MM.1S (cell line): ENCODE results near the gene LMAN2L.

Experiments used
- DNase-seq: peaks from one replicate; pipeline ENCODE4 v3.0.0-alpha.2; 2015
- H2AFZ ChIP-seq: fragments of 300-600 bp; sonication (generic); 2 replicates; pipeline ENCODE4 v1.6.0; 2016; ENCODE audit warnings: antibody characterized with exemption, low read length
- H3F3A ChIP-seq: fragments of 300-600 bp; sonication (generic); 2 replicates; pipeline ENCODE4 v1.6.1; 2016; ENCODE audit warnings: mild to moderate bottlenecking, antibody characterized with exemption, low read length, moderate library complexity, mixed read lengths; ENCODE audit not compliant: insufficient read depth
- H3K27ac ChIP-seq: fragments of 300-600 bp; sonication (generic); 2 replicates; pipeline ENCODE4 v1.5.1; 2016; ENCODE audit warnings: mild to moderate bottlenecking, low read length
- H3K27me3 ChIP-seq: fragments of 300-600 bp; sonication (generic); replicated peaks from 2 replicates; pipeline ENCODE4 v1.6.0; 2016; ENCODE audit warnings: low read length; ENCODE audit not compliant: insufficient read depth
- H3K36me3 ChIP-seq: fragments of 300-600 bp; sonication (generic); replicated peaks from 2 replicates; pipeline ENCODE4 v1.6.1; 2016; ENCODE audit warnings: mild to moderate bottlenecking, low read length, mixed read lengths; ENCODE audit not compliant: insufficient read depth
- H3K4me1 ChIP-seq: fragments of 300-600 bp; sonication (generic); 2 replicates; pipeline ENCODE4 v1.6.1; 2016; ENCODE audit warnings: low read length, mixed read lengths
- H3K4me2 ChIP-seq: fragments of 300-600 bp; sonication (generic); 2 replicates; pipeline ENCODE4 v1.6.0; 2016; ENCODE audit warnings: low read depth, low read length
- H3K4me3 ChIP-seq: fragments of 300-600 bp; sonication (generic); 2 replicates; pipeline ENCODE4 v1.5.1; 2016; ENCODE audit warnings: low read length, mixed read lengths
- H3K79me2 ChIP-seq: fragments of 300-600 bp; sonication (generic); 2 replicates; pipeline ENCODE4 v1.6.1; 2016; ENCODE audit warnings: mixed run types, low read length, mixed read lengths
- H3K9ac ChIP-seq: fragments of 300-600 bp; sonication (generic); 2 replicates; pipeline ENCODE4 v1.6.1; 2016; ENCODE audit warnings: low read length, mixed read lengths
- H3K9me2 ChIP-seq: fragments of 300-600 bp; sonication (generic); replicated peaks from 2 replicates; pipeline ENCODE4 v1.6.1; 2016; ENCODE audit warnings: mild to moderate bottlenecking, low read length, mixed read lengths; ENCODE audit not compliant: insufficient read depth
- H3K9me3 ChIP-seq: fragments of 300-600 bp; sonication (generic); replicated peaks from 2 replicates; pipeline ENCODE4 v1.6.1; 2016; ENCODE audit warnings: mild to moderate bottlenecking, low read length, mixed read lengths; ENCODE audit not compliant: insufficient read depth
- H4K20me1 ChIP-seq: fragments of 300-600 bp; sonication (generic); 2 replicates; pipeline ENCODE4 v1.6.1; 2016; ENCODE audit warnings: mild to moderate bottlenecking, low read length, moderate library complexity, mixed read lengths; ENCODE audit not compliant: insufficient read depth
- EZH2 ChIP-seq: fragments of 300-600 bp; sonication (generic); optimal IDR thresholded peaks from 2 replicates; pipeline ENCODE3; 2017; ENCODE audit warnings: low read depth, mild to moderate bottlenecking, antibody characterized with exemption, low read length, mixed read lengths
- EZH2phosphoT487 ChIP-seq: fragments of 300-600 bp; sonication (generic); IDR thresholded peaks from 2 replicates; pipeline ENCODE4 v1.6.1; 2018; ENCODE audit warnings: antibody characterized with exemption, low read length
- TF ChIP-seq, protein P1 (sequence below): fragments of 300-600 bp; sonication (generic); IDR thresholded peaks from 2 replicates; pipeline ENCODE4 v1.5.1; 2016; ENCODE audit warnings: antibody characterized with exemption, low read length, mixed read lengths

The LMAN2L gene

DNA sequence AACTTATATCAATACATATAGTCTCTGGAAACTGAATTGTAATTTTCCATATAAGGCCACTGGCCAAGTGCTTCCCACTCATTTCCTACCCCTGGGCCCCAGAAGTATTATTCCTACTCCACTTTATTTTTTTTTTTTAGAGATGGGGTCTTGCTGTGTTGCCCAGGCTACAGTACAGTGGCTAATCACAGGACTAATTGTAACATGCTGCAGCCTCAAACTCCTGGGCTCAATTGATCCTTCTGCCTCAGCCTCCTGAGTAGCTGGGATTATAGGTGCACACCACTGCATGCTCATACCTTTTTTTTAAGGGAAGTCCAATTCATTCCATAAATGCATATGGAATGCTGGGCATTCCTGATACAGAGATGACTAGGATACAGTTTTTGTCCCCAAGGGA, 14.5 kb upstream of the LMAN2L start:
- no peak overlapping the region for H3K27ac ChIP-seq
- H3K4me1 ChIP-seq: no peaks in the 10 kb centered on the region
- DNase-seq: no peak
- TF ChIP-seq, protein P1, sequence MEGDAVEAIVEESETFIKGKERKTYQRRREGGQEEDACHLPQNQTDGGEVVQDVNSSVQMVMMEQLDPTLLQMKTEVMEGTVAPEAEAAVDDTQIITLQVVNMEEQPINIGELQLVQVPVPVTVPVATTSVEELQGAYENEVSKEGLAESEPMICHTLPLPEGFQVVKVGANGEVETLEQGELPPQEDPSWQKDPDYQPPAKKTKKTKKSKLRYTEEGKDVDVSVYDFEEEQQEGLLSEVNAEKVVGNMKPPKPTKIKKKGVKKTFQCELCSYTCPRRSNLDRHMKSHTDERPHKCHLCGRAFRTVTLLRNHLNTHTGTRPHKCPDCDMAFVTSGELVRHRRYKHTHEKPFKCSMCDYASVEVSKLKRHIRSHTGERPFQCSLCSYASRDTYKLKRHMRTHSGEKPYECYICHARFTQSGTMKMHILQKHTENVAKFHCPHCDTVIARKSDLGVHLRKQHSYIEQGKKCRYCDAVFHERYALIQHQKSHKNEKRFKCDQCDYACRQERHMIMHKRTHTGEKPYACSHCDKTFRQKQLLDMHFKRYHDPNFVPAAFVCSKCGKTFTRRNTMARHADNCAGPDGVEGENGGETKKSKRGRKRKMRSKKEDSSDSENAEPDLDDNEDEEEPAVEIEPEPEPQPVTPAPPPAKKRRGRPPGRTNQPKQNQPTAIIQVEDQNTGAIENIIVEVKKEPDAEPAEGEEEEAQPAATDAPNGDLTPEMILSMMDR: no peak
- no peak for TF ChIP-seq EZH2phosphoT487
- TF ChIP-seq EZH2: no peak
- no peaks in the 10 kb centered on the region for H3K9me3 ChIP-seq
- H3K79me2 ChIP-seq: no peaks in the 10 kb centered on the region
- H3K4me3 ChIP-seq: no peak overlapping the region
- no peak overlapping the region for H2AFZ ChIP-seq
- no peaks in the 10 kb centered on the region for H3F3A ChIP-seq
- H3K36me3 ChIP-seq: no peaks in the 10 kb centered on the region
- no peaks in the 10 kb centered on the region for H3K9me2 ChIP-seq
- H3K4me2 ChIP-seq: no peak overlapping the region
- H3K9ac ChIP-seq: no peak overlapping the region
- no peaks in the 10 kb centered on the region for H4K20me1 ChIP-seq
- H3K27me3 ChIP-seq: no peaks in the 10 kb centered on the region

DNA sequence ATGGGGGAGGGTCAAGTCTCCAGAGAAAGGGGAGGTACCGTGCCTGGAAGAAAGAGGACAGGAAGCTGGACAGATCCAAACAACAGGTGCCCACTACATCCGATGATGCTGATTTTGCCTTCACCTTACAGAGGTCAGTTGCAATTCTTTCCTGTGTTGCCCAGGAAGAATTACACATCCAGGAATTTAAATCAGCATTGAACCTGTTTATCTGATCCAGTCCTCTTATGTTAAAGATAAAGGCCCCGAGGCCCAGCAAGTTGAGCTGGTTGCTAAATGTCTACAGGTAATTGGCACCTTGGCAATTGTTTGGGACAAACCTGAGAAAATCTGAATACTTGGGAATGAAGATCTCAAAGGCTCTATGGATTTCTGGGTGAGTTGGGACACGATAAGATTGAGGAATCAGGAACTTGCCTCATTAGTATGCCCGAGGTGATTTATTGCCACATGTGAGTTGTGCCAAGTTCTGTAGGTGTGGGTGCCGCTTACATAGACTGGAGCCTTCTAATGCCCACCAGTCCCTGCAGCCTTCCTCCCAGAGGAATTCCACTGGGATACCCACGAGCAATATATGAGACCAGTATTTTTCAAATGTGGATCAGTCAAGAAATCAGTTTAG, 13.9 kb upstream of the LMAN2L start:
- DNase-seq: no peak
- H3K4me3 ChIP-seq: no peak overlapping the region
- no peak overlapping the region for H3K27ac ChIP-seq
- no peaks in the 10 kb centered on the region for H3F3A ChIP-seq
- no peaks in the 10 kb centered on the region for H3K27me3 ChIP-seq
- H3K36me3 ChIP-seq: no peaks in the 10 kb centered on the region
- H3K9me3 ChIP-seq: no peaks in the 10 kb centered on the region
- no peak overlapping the region for H3K4me2 ChIP-seq
- H3K4me1 ChIP-seq: no peaks in the 10 kb centered on the region
- H3K79me2 ChIP-seq: no peaks in the 10 kb centered on the region
- no peak overlapping the region for H3K9ac ChIP-seq
- H3K9me2 ChIP-seq: no peaks in the 10 kb centered on the region
- no peak for TF ChIP-seq EZH2
- TF ChIP-seq, protein P1: no peak
- TF ChIP-seq EZH2phosphoT487: no peak
- no peaks in the 10 kb centered on the region for H4K20me1 ChIP-seq
- no peak overlapping the region for H2AFZ ChIP-seq

DNA sequence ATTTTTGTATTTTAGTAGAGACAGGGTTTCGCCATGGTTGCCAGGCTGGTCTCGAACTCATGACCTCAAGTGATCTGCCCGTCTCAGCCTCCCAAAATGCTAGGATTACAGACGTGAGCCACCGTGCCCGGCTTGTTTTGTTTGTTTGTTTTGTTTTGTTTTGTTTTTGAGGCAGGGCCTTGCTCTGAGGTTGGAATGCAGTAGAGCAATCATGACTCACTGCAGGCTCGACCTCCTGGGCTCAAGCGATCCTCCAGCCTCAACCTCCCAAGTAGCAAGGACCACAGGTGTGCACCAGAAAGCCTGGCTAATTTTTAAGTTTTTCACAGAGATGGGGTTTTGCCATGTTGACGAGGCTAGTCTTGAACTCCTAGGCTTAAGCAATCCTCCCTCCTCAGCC, 11.9 kb upstream of the LMAN2L start:
- no peak for DNase-seq
- TF ChIP-seq, protein P1: no peak
- TF ChIP-seq EZH2: no peak
- TF ChIP-seq EZH2phosphoT487: no peak
- H3K79me2 ChIP-seq: no peaks in the 10 kb centered on the region

More for the DNA sequence above, 11.9 kb upstream of the LMAN2L start:
- H2AFZ ChIP-seq: no peak overlapping the region
- H3K4me2 ChIP-seq: no peak overlapping the region
- no peaks in the 10 kb centered on the region for H3K4me1 ChIP-seq
- H3K4me3 ChIP-seq: no peak overlapping the region
- H3K36me3 ChIP-seq: no peaks in the 10 kb centered on the region
- H3K9me3 ChIP-seq: no peaks in the 10 kb centered on the region
- H3K9me2 ChIP-seq: no peaks in the 10 kb centered on the region
- no peaks in the 10 kb centered on the region for H3F3A ChIP-seq
- H3K27ac ChIP-seq: no peak overlapping the region
- no peaks in the 10 kb centered on the region for H4K20me1 ChIP-seq
- H3K9ac ChIP-seq: no peak overlapping the region
- no peaks in the 10 kb centered on the region for H3K27me3 ChIP-seq
